Measurements from ENCODE around the gene LRSAM1. TPM values are rescaled to one million over a fixed set of nuclear protein-coding genes. Genes with fewer than 3 reads are reported as not detected.

Gene LRSAM1
- total and polyA plus RNA-seq, 9 of the 15 experiments (the other 6 are each of a cell fraction or from before 2014, with no cell fraction given) = 0.07 to 16.2 (median 4.7) TPM

DNA sequence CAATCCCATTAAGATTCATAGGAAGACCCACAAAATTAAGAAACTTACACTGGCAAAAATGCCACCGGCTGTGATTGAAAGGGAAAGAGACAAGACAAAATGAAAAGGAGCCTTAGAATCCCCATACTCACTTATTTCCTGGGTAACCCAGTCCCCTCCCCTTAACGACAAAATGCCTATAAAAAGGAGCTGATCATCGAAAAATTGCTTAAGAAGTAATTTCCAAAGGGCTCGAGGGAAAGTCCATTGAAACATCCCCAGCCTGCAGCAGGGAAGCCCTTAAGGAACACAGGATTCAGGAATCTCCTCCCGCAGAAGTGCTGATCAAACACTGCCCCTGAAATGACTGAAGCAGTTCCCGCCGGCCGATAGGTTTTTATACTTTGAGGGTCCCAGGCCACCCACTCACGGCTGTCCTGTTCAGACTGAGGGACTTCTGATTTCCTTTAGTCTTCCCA lies 27.8 kb upstream of the LRSAM1 start (continued):
- TF ChIP-seq MAFG (tag; conservative IDR thresholded peaks at IDR 0.05) (0 out of 2 replicates have a peak, but pooled peaks have one; percentile 10), ZNF408 (CRISPR knock-in tag; IDR thresholded peaks at IDR 0.05; ENCODE audit: low read depth) (no peak), FOS (IDR thresholded peaks at IDR 0.05; ENCODE audit: extremely low read depth, insufficient read length) (no peak), FOXA3 (CRISPR knock-in tag; conservative IDR thresholded peaks at IDR 0.05 in 1 of 2, IDR thresholded peaks at IDR 0.05 in 1 of 2) (no peak), SMAD1 (IDR thresholded peaks at IDR 0.05; ENCODE audit: low read depth, low read length, partially characterized antibody) (no peak), RHOXF2B (CRISPR knock-in tag; conservative IDR thresholded peaks at IDR 0.05) (no peak), ZNF583 (CRISPR knock-in tag; IDR thresholded peaks at IDR 0.05) (no peak), ZNF175 (CRISPR knock-in tag; IDR thresholded peaks at IDR 0.05; ENCODE audit: low read depth) (no peak), NELFE (IDR thresholded peaks at IDR 0.05; ENCODE audit: insufficient read depth, insufficient read length) (no peak)
- TF ChIP-seq, protein P1, sequence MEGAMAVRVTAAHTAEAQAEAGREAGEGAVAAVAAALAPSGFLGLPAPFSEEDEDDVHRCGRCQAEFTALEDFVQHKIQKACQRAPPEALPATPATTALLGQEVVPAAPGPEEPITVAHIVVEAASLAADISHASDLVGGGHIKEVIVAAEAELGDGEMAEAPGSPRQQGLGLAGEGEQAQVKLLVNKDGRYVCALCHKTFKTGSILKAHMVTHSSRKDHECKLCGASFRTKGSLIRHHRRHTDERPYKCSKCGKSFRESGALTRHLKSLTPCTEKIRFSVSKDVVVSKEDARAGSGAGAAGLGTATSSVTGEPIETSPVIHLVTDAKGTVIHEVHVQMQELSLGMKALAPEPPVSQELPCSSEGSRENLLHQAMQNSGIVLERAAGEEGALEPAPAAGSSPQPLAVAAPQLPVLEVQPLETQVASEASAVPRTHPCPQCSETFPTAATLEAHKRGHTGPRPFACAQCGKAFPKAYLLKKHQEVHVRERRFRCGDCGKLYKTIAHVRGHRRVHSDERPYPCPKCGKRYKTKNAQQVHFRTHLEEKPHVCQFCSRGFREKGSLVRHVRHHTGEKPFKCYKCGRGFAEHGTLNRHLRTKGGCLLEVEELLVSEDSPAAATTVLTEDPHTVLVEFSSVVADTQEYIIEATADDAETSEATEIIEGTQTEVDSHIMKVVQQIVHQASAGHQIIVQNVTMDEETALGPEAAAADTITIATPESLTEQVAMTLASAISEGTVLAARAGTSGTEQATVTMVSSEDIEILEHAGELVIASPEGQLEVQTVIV (CRISPR knock-in tag; IDR thresholded peaks at IDR 0.05; ENCODE audit: borderline replicate concordance) = no peak
- TF ChIP-seq, protein P2, sequence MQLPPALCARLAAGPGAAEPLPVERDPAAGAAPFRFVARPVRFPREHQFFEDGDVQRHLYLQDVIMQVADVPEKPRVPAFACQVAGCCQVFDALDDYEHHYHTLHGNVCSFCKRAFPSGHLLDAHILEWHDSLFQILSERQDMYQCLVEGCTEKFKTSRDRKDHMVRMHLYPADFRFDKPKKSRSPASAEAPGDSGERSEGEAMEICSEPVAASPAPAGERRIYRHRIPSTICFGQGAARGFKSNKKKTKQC (CRISPR knock-in tag; IDR thresholded peaks at IDR 0.05) = no peak; the same call in 1 of the 2 replicates
- TF ChIP-seq, protein P3, sequence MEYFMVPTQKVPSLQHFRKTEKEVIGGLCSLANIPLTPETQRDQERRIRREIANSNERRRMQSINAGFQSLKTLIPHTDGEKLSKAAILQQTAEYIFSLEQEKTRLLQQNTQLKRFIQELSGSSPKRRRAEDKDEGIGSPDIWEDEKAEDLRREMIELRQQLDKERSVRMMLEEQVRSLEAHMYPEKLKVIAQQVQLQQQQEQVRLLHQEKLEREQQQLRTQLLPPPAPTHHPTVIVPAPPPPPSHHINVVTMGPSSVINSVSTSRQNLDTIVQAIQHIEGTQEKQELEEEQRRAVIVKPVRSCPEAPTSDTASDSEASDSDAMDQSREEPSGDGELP (CRISPR knock-in tag; IDR thresholded peaks at IDR 0.05; ENCODE audit: borderline replicate concordance) = no peak
- TF ChIP-seq, protein P4, sequence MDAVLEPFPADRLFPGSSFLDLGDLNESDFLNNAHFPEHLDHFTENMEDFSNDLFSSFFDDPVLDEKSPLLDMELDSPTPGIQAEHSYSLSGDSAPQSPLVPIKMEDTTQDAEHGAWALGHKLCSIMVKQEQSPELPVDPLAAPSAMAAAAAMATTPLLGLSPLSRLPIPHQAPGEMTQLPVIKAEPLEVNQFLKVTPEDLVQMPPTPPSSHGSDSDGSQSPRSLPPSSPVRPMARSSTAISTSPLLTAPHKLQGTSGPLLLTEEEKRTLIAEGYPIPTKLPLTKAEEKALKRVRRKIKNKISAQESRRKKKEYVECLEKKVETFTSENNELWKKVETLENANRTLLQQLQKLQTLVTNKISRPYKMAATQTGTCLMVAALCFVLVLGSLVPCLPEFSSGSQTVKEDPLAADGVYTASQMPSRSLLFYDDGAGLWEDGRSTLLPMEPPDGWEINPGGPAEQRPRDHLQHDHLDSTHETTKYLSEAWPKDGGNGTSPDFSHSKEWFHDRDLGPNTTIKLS (IDR thresholded peaks at IDR 0.05; ENCODE audit: borderline replicate concordance, low read depth) = no peak
- TF ChIP-seq, protein P5, sequence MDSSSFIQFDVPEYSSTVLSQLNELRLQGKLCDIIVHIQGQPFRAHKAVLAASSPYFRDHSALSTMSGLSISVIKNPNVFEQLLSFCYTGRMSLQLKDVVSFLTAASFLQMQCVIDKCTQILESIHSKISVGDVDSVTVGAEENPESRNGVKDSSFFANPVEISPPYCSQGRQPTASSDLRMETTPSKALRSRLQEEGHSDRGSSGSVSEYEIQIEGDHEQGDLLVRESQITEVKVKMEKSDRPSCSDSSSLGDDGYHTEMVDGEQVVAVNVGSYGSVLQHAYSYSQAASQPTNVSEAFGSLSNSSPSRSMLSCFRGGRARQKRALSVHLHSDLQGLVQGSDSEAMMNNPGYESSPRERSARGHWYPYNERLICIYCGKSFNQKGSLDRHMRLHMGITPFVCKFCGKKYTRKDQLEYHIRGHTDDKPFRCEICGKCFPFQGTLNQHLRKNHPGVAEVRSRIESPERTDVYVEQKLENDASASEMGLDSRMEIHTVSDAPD (CRISPR knock-in tag; IDR thresholded peaks at IDR 0.05) = no peak

Measured in K562 (cell line).